HG03103 (cell line): ENCODE measurements around the gene DAGLA.
A peak's percentile ranks its signal among the peaks of the same experiment; 100 is the strongest.

Experiments
- ATAC-seq: cut with Tn5 transposase; IDR thresholded peaks from one replicate; pipeline ENCODE4 v1.9.1; 2021; ENCODE audit warnings: low read depth; ENCODE audit not compliant: unreplicated experiment

Gene DAGLA

DNA sequence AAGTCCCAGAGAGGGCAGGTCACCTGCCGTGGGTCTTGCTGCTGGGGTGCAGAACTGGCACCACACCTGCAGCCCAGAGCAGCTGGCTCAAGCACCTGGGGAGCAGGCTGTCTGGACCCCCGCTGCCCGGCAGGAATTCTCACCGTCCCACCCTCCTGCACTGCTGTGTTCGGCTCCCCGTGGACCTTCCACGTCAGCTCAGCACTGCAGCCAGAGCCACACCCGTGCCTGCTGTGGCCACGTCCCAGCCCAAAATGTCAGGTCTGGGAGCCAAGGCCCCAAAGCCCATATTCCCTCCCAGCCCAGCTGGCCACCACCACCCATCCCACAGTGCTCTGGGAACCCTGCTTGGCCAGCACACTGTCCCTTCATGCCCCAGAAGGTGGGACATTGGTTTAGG is 44.2 kb downstream of the DAGLA start:
- ATAC-seq = no peak

GRCh38 chr11:61725781-61726231 is 45.6 kb downstream of the DAGLA start:
- ATAC-seq = no peak

- ATAC-seq = no peak
These were observed 46.6 kb downstream of the DAGLA start for GRCh38 chr11:61726775-61727174.

DNA sequence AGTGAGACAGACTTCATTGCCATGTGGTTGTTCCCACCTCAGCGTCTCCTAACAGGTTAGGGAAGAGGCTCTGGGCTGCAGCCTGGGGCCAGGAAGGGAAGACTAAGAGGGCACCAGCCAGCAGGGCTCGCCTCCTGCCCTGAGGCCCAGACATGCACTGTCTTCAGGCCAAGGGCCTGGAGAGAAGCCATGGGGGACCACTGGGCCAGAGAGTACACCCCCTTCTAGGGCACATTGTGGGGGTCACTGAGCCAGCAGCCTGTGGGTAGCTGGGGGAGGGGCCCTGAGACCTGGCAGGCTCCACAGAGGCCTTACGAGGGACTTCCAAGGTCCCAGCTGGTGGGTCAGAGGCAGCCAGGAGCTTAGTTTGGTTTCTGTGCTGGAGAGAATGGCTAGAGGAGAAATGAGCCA is 47.2 kb downstream of the DAGLA start:
- ATAC-seq = no peak

DNA sequence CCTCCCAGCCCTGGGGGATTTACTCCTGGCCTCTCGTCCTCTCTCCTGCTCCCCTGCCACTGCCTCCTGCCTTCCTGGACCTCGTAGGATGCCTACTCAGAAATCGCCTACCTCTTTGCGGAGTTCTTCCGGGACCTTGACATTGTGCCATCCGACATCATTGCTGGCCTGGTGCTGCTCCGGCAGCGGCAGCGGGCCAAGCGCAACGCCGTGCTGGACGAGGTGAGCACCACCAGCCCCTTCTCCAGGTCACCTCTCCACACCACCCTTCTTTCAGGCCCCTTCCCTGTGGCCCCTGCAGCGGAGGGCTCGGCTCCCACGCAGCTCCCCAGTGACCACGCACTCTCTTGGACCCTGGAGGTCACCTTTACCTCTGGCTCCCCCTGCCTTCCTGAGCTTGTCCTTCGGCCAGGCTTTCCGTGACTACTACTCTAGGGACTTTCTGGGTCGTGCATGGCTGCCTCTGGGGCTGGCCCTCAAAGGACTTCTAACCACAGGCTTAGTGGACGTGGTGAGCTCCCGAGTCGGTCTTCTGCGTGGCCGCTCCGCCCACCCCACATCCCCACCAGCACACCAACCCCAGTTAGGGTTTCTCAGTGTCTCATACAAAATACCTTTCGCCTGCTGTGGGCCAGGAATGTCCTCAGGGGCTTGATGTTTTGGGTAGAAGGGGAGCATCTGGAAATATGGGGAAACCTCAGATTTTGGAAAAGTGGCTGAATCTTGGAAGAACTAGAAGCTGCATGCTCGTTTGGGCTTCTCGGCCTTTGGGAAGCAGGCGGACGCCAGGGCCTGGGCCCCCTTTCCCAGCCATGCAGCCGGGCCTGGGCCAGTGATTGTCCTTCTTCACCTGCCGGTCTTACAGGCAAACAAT is 48.1 kb downstream of the DAGLA start:
- ATAC-seq = no peak

- no peak for ATAC-seq
These were observed 48.7 kb downstream of the DAGLA start for GRCh38 chr11:61728940-61729219.

- no peak for ATAC-seq
These were observed 50.2 kb downstream of the DAGLA start for GRCh38 chr11:61730240-61730994.

GRCh38 chr11:61731211-61731951 is 51.2 kb downstream of the DAGLA start:
- ATAC-seq = no peak

- ATAC-seq = no peak
These were observed 51.9 kb downstream of the DAGLA start for GRCh38 chr11:61731952-61732675.

- ATAC-seq = no peak
These were observed 52.5 kb downstream of the DAGLA start for GRCh38 chr11:61732705-61733104.

DNA sequence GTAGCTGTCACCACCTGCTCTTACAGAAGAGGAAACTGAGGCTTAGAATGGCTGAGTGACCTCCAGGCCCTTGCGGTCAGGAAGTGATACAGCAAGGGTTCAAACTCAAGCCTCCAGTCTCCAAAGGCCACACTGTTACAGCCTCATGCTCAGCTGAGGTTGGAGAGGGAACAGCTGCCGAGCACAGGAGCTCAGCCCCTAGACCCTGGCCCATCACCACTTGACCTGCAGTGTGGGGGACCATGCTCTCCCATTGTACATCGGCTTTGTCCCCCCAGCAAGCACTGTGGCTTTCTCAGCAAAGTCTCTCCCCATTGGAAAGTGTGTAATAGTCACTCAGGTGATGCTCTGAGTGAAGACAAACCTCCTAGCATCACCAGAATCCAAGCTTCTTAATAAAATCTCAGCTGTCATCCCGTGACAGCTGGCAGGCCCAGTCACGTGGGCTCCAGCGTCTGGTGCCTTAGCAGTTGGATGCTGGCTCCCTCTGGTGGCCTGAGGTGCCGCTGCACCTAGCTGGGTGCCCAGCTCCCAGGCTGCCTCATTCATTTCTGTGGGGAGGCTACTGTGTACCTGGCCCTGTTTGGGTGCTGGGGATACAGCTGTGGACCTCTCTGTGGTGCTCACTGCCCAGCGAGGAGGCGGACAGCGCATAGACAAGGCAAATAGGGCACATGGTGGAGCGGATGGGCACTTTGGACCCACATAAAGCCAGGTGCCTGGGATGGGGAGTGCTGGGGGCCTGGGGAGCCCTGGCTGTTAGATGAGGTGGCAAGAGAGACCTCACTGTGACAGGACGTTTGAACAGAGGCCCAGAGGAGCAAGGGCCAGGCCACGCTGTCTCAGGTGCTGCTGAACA is 53.2 kb downstream of the DAGLA start:
- ATAC-seq = peak; percentile 75

- ATAC-seq = no peak
These were observed 54.6 kb downstream of the DAGLA start for GRCh38 chr11:61734767-61735166.

DNA sequence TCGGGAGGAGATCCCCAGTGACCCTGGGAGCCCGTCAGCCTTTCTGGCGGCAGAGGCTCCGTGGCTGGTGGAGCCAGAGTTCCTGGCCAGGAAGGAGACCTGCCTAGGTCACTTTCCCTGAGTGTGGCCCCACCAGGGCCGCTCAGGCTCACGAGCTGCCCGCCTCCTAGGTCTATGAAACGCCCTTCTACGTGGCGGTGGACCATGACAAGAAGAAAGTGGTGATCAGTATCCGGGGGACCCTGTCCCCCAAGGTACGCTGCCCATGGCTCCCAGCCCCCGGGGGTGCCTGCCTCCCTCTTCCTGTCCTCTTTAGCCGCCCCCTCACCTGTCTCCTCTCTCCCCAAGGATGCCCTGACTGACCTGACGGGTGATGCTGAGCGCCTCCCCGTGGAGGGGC is 55.2 kb downstream of the DAGLA start:
- ATAC-seq = no peak

DNA sequence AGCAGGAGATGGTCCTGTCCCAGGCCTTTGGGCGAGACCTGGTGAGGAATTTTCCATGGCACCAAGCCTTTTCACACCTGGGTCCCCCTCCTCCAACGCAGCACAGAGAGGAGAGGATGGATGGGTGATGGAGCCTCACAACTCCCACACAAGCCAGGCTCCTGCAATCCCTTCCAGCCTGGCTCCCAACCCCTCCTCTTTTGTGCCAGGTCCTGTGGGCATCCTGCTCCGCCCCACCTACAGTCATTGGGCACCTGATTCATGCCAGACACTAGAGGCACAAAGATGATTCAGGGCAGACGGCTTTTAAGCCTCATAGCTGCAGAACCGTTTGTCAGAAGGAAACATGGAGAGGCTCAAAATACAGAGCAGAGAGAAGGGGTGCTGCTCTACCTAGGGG is 56.1 kb downstream of the DAGLA start:
- ATAC-seq = no peak

GRCh38 chr11:61737131-61737530 is 56.9 kb downstream of the DAGLA start:
- no peak for ATAC-seq

- no peak for ATAC-seq
These were observed 57.6 kb downstream of the DAGLA start for GRCh38 chr11:61737636-61738386.

GRCh38 chr11:61738776-61739175 is 58.6 kb downstream of the DAGLA start:
- no peak for ATAC-seq

DNA sequence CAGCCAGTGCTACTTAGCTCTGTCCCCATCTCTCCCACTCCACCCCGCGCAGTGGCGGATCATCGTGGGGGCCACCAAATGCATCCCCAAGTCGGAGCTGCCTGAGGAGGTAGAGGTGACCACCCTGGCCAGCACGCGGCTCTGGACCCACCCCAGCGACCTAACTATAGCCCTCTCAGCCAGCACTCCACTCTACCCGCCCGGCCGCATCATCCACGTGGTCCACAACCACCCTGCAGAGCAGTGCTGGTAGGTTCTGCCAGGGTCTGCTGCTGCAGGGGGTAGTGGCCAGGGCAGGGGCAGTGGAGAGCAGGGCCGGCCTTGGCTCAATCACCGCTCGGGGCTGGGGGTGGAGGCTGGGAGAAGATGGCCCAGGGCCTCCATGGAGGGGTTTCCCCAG is 59.2 kb downstream of the DAGLA start:
- ATAC-seq = no peak

GRCh38 chr11:61739966-61740365 is 59.8 kb downstream of the DAGLA start:
- no peak for ATAC-seq
